Gastrocnemius medialis (tissue), 4 donors: ENCODE results near the gene MDM2.

Experiments
- POLR2A ChIP-seq, 2 donors: fragments of 450-650 bp; IDR thresholded peaks; one replicate each; pipeline ENCODE4 v1.6.1; 2017; ENCODE audit warnings: antibody characterized with exemption in 2 of 2, mild to moderate bottlenecking in 2 of 2, moderate library complexity in 2 of 2
- TF ChIP-seq, protein P1 (sequence below), 5 experiments: fragments of 450-650 bp in 3 of 5; fragments of 200-600 bp in 2 of 5; sonication (generic) in 2 of 5; IDR thresholded peaks in 4 of 5; conservative IDR thresholded peaks in 1 of 5; 1 replicate in 4 of 5; 2 replicates in 1 of 5; pipeline ENCODE4 v1.5.1; 2016 to 2019; ENCODE audit warnings: antibody characterized with exemption in 5 of 5, mild to moderate bottlenecking in 3 of 5, moderate library complexity in 3 of 5

DNA sequence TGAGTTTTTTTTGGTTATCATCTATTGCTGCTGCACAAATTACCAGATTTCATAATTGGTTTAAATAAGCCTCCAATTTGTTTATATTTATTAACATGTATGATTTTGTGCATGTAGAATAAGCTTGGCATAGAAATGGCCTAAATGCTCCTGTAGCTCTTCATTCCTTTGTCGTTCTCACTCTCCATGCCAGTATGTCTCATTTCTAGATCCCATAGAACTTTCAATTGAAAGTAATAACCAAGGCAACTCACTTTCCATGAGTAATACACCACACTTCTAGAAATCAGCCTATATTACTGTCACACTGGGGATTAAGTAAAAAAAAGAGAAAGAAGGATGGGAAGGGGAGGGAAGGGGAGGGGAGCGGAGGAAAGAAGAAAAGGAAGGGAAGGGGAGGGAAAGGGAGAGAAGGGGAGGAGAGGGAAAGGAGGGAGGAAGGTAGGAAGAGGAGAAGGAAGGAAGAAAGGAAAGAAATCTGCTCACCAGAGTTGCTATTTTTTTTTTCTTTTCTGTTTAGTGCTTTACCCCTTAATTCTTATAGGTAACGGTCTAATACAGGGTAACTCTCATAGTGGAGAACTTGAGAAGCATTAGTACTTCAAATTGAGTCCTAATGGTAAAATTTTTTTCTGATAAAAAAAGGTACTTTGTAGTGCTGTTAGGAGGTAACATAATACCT, 45.6 kb downstream of the MDM2 start:
- TF ChIP-seq, protein P1, sequence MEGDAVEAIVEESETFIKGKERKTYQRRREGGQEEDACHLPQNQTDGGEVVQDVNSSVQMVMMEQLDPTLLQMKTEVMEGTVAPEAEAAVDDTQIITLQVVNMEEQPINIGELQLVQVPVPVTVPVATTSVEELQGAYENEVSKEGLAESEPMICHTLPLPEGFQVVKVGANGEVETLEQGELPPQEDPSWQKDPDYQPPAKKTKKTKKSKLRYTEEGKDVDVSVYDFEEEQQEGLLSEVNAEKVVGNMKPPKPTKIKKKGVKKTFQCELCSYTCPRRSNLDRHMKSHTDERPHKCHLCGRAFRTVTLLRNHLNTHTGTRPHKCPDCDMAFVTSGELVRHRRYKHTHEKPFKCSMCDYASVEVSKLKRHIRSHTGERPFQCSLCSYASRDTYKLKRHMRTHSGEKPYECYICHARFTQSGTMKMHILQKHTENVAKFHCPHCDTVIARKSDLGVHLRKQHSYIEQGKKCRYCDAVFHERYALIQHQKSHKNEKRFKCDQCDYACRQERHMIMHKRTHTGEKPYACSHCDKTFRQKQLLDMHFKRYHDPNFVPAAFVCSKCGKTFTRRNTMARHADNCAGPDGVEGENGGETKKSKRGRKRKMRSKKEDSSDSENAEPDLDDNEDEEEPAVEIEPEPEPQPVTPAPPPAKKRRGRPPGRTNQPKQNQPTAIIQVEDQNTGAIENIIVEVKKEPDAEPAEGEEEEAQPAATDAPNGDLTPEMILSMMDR (IDR thresholded peaks at IDR 0.05 in 4 of 5, conservative IDR thresholded peaks at IDR 0.05 in 1 of 5) = no peak
- TF ChIP-seq POLR2A (IDR thresholded peaks at IDR 0.05) = no peak
